ENCODE data around the gene RAB40B.
A peak's percentile ranks its signal among the peaks of the same experiment; 100 is the strongest.
"Not testable (repeated sequence)": the region's sequence is repeated elsewhere in the genome, so short reads cannot be mapped to it uniquely, and the experiment has no call there.

The RAB40B gene, protein sequence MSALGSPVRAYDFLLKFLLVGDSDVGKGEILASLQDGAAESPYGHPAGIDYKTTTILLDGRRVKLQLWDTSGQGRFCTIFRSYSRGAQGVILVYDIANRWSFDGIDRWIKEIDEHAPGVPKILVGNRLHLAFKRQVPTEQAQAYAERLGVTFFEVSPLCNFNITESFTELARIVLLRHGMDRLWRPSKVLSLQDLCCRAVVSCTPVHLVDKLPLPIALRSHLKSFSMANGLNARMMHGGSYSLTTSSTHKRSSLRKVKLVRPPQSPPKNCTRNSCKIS

GRCh38 chr17:82698065-82698973 lies at the start of gene RAB40B:
Gene RAB40B, minus strand, starts transcription at chr17:82698698. Its CDS starts 102 bp downstream, at chr17:82698596.
- DNase-seq (ENCODE audit: low read depth): peak; percentile 98

- no peak for DNase-seq (ENCODE audit: low read depth)
These were observed 47.0 kb upstream of the RAB40B start for GRCh38 chr17:82745524-82745923.

DNA sequence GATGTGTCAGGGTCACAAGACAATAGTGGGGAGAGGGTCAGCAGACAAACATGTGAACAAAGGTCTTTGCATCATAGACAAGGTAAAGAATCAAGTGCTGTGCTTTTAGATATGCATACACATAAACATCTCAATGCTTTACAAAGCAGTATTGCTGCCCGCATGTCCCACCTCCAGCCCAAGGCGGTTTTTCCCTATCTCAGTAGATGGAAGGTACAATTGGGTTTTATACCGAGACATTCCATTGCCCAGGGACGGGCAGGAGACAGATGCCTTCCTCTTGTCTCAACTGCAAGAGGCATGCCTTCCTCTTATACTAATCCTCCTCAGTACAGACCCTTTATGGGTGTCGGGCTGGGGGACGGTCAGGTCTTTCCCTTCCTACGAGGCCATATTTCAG lies 46.2 kb upstream of the RAB40B start:
- not testable (repeated sequence) for DNase-seq (ENCODE audit: low read depth)

- DNase-seq (ENCODE audit: low read depth): no peak
These were observed 45.1 kb upstream of the RAB40B start for GRCh38 chr17:82743344-82744219.

- no peak for DNase-seq (ENCODE audit: low read depth)
These were observed 42.6 kb upstream of the RAB40B start for GRCh38 chr17:82740906-82741759.

GRCh38 chr17:82737967-82738877 lies 39.7 kb upstream of the RAB40B start:
- no peak for DNase-seq (ENCODE audit: low read depth)

- DNase-seq (ENCODE audit: low read depth): no peak
These were observed 38.1 kb upstream of the RAB40B start for GRCh38 chr17:82736511-82737185.

DNA sequence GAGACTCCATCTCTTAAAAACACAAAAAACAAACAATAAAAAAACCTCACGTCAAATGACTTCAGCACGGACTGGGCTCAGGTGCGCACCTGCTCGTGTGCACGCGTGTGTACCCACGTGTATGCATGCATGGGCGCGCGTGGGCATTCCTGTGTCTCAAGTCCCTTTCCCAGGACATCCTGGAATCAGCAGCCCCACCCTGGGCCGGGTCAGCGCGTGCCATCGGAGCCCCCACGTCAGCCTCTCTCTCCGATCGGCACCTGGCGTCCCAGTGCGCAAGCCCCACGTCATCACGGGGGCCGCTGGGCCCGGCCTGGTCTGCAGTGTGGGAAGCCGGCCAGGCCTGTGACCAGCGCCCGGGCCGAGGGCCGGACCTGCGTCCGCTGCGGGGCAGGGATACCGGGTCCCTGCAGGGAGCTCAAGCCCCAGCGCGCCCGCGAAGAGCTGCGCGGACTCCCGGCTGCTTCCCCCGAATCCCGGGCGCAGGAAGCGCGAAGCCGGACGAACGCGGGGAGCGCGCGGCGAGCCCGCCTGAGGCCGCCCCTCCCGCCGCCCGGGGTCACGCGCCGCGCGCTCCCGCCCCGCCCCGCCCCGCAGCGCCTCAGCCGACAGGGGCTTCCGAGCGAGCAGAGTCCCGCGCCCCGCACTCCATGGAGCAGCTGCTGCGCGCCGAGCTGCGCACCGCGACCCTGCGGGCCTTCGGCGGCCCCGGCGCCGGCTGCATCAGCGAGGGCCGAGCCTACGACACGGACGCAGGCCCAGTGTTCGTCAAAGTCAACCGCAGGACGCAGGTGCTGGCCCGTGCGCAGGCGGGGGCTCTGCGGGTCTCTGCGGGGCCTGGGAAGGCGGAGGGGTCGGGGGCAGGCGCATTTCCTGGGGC lies 36.7 kb upstream of the RAB40B start, which contains the start of gene FN3K:
TSS of gene FN3K (plus strand) at position 629 of the 880 bp plus-strand sequence. CDS start at position 651, 22 bp downstream.
- no peak for DNase-seq (ENCODE audit: low read depth)

GRCh38 chr17:82732118-82732743 lies 33.7 kb upstream of the RAB40B start:
- DNase-seq (ENCODE audit: low read depth): no peak

DNA sequence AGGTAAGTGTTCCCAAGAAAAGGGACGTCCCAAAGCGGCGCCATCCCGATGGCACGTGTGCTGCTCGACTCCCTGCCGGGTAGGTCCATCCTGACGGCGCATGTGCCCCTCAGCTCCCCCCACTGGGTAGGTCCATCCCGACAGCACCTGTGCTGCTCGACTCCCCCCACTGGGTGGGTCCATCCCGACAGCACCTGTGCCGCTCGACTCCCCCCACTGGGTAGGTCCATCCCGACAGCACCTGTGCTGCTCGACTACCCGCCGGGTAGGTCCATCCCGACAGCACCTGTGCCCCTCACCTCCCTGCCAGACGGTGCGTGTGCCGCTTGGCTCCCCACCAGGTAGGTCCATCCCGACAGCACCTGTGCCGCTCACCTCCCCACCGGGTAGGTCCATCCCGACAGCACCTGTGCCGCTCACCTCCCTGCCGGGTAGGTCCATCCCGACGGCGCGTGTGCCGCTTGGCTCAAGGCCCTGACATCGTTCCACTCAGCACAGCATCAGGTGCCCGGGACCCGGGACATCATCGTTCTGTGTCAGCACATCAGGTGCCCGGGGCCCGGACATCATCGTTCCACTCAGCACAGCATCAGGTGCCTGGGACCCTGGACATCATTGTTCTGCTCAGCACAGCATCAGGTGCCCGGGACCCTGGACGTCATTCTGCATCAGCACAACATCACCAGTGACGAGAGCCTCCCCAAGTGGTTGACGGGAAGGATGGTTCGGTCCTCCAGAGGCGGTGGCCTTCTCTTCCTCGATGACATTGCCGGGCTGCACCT lies 31.2 kb upstream of the RAB40B start:
- DNase-seq (ENCODE audit: low read depth): no peak

DNA sequence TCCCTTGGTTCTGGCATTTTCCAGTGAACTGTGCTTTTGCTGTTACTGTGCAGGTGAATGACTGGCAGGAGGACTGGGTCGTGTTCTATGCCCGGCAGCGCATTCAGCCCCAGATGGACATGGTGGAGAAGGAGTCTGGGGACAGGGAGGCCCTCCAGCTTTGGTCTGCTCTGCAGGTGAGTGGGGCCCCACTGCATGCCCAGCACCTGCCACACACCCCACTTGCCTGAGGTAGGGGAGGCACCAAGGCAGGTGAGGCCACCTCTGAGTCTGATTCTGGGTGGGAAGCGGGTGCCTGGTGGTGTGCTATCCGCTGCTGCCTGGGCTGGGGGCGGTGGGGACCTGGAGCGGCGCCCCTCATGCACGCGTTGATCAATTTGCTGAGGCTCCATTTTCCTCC lies 27.9 kb upstream of the RAB40B start:
- no peak for DNase-seq (ENCODE audit: low read depth)

GRCh38 chr17:82723169-82723807 lies 24.8 kb upstream of the RAB40B start:
- DNase-seq (ENCODE audit: low read depth): no peak

DNA sequence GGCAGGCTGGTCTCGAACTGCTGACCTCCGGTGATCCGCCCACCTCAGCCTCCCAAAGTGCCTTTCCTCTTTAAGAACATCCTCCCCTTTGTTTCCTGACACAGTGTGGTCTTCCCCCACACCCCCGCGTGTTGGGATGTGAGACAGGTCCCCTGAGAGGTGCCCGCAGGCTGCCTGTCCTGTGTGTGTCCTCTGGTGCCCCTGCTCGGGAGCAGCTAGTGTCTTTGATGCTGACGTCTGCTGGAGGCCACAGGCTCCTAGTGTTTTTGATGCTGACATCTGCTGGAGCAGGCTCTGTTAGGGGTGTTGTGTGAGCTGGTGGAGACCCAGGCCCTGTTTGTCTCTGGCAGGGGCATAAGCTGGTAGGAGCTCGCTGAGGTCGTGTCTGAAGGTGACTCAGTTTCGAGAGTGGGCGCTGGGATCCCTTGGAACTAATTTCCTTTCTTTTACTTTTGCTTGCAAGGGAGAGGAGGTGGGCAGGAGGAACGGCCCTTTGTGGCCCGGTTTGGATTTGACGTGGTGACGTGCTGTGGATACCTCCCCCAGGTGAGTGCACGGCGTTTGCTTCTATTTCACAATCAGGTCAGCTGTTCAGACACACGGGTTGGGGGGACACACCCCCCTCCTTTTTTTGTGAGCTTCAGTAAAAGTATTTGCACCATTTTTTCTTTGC lies 24.0 kb upstream of the RAB40B start:
- no peak for DNase-seq (ENCODE audit: low read depth)

GRCh38 chr17:82720204-82720603 lies 21.7 kb upstream of the RAB40B start:
- DNase-seq (ENCODE audit: low read depth): no peak

GRCh38 chr17:82718986-82719685 lies 20.6 kb upstream of the RAB40B start:
- DNase-seq (ENCODE audit: low read depth): no peak

Data from activated T-helper 9 cell treated with anti-CD3 and anti-CD28 coated beads, Interleukin-2, amount 50 U/mL, for 16 hours (primary cell).